Subcutaneous adipose tissue (tissue), 4 donors: ENCODE data around the gene CDK12. TPM values are rescaled to one million over a fixed set of nuclear protein-coding genes. Genes with fewer than 3 reads are reported as not detected.

ENCODE experiments used
- CTCF ChIP-seq: fragments of 450-650 bp; IDR thresholded peaks from one replicate; pipeline ENCODE4 v1.5.1; 2016; ENCODE audit warnings: low read depth, mild to moderate bottlenecking, control low read depth, antibody characterized with exemption, moderate library complexity
- total RNA-seq, 4 donors: library from RNA; depleted of rRNA; stranded (reverse); fragments of >200 nt; gene quantifications; one replicate each; pipeline ENCODE4 v1.1.0, GENCODE V29; 2016

CDK12 gene
- 10 to 100 TPM; 36.0 to 54.1 (median 48.5) TPM for total RNA-seq

- TF ChIP-seq CTCF: no peak
Observed at GRCh38 chr17:39461113-39461925, at the start of gene CDK12. CDK12 (plus strand) TSS chr17:39461486; CDS start chr17:39462072, 586 bp downstream.

GRCh38 chr17:39416141-39416540 lies 45.1 kb upstream of the CDK12 start:
- TF ChIP-seq CTCF: no peak

DNA sequence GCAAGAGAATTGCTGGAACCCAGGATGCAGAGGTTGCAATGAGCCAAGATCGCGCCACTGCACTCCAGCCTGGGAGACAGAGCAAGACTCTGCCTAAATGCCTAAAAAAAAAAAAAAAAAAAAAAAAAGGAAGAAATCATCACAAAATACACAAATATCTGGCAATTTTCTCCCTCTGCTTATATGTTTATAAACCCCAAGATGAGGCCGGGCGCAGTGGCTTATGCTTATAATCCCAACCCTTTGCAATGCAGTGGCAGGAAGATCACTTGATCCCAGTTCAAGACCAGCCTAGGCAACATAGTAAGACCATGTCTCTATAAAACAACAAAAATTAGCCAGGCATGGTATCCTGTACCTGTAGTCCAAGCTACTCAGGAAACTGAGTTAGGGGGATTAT lies 31.7 kb upstream of the CDK12 start:
- TF ChIP-seq CTCF: no peak

- TF ChIP-seq CTCF: no peak
Observed at GRCh38 chr17:39443326-39443725, 18.0 kb upstream of the CDK12 start.

- no peak for TF ChIP-seq CTCF
Observed at GRCh38 chr17:39447561-39447960, 13.7 kb upstream of the CDK12 start.

DNA sequence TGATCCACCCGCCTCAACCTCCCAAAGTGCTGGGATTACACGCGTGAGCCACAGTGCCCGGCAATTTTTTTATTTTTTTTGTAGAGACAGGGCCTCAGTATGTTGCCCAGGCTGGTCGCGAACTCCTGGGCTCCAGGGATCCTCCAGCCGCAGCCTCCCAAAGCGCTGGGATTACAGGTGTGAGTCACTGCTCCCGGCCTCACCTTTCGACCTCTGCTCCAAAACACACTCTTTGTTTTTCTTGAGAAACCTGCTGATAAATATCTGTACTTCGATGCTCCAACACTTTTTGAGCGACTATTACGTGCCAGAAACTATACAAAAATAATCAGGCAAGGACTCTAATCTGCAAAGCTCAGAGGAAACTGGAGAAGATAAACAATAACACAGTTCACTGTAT lies 11.2 kb upstream of the CDK12 start:
- TF ChIP-seq CTCF: no peak

- TF ChIP-seq CTCF: no peak
Observed at GRCh38 chr17:39450847-39451581, 10.3 kb upstream of the CDK12 start, which contains the start of gene MED1. MED1 (minus strand) TSS chr17:39451263; CDS start chr17:39451062, 201 bp downstream.
